GM12878 (cell line): ENCODE data around the gene ETS1. TPM values are rescaled to one million over a fixed set of nuclear protein-coding genes. Genes with fewer than 3 reads are reported as not detected.

Source experiments
- CBX3 ChIP-seq: fragments of 200-600 bp; sonication (generic); IDR thresholded peaks from 2 replicates; pipeline ENCODE4 v1.6.1; 2016; ENCODE audit warnings: low read depth, borderline replicate concordance
- CHD4 ChIP-seq: fragments of 200-600 bp; sonication (generic); IDR thresholded peaks from 2 replicates; pipeline ENCODE4 v1.6.1; 2016; ENCODE audit warnings: mild to moderate bottlenecking
- DPF2 ChIP-seq: fragments of 450-650 bp; IDR thresholded peaks from 2 replicates; pipeline ENCODE4 v1.6.1; 2017; ENCODE audit warnings: mild to moderate bottlenecking
- EGR1 ChIP-seq, 2 experiments: IDR thresholded peaks; 1 replicate in 1 of 2; 2 replicates in 1 of 2; pipeline ENCODE4 v1.6.1; 2011 to 2012; ENCODE audit warnings: low read depth in 2 of 2, low read length in 2 of 2, borderline replicate concordance in 1 of 2, mild to moderate bottlenecking in 1 of 2, moderate library complexity in 1 of 2
- HDAC2 ChIP-seq: fragments of 200-600 bp; sonication (generic); IDR thresholded peaks from 2 replicates; pipeline ENCODE4 v1.6.1; 2017
- IKZF2 ChIP-seq, 2 experiments: fragments of 450-650 bp; IDR thresholded peaks; 2 replicates each; pipeline ENCODE4 v1.6.1; 2017; ENCODE audit warnings: mild to moderate bottlenecking in 2 of 2, moderate library complexity in 2 of 2
- IRF4 ChIP-seq: IDR thresholded peaks from 2 replicates; pipeline ENCODE4 v1.6.1; 2011; ENCODE audit warnings: low read depth, low read length
- MEF2A ChIP-seq: IDR thresholded peaks from 2 replicates; pipeline ENCODE4 v1.6.1; 2011; ENCODE audit warnings: low read depth, mild to moderate bottlenecking, low read length, moderate library complexity; ENCODE audit not compliant: insufficient read depth
- MEF2B ChIP-seq: fragments of 450-650 bp; IDR thresholded peaks from 2 replicates; pipeline ENCODE4 v1.6.1; 2018; ENCODE audit warnings: mild to moderate bottlenecking, moderate library complexity; ENCODE audit not compliant: partially characterized antibody, poor library complexity, severe bottlenecking
- RUNX3 ChIP-seq: IDR thresholded peaks from 2 replicates; pipeline ENCODE4 v1.6.1; 2012; ENCODE audit warnings: low read length, inconsistent platforms
- SMC3 ChIP-seq: IDR thresholded peaks from 2 replicates; pipeline ENCODE4 v1.6.1; 2011; ENCODE audit warnings: low read length, improper control_type of control experiment, borderline replicate concordance
- SPI1 ChIP-seq: IDR thresholded peaks from 2 replicates; pipeline ENCODE4 v1.6.1; 2011; ENCODE audit warnings: low read depth, mild to moderate bottlenecking, low read length, moderate library complexity, borderline replicate concordance; ENCODE audit not compliant: insufficient read depth
- polyA plus RNA-seq, 11 experiments: library from polyadenylated mRNA; depleted of rRNA in 4 of 11; unstranded in 6 of 11; stranded (reverse) in 5 of 11; fragments of >200 nt; fragmentation: Nextera tagmentation in 4 of 11; fragmentation: Illumina TruSeq in 1 of 11; extraction: Ambion mirVana in 4 of 11; extraction: Trizol in 1 of 11; gene quantifications; 1 replicate in 1 of 11; 2 replicates in 10 of 11; pipeline versions ENCODE4 v1.2.1 to v1.2.3, GENCODE V29; 2011 to 2016; ENCODE audit warnings: inconsistent platforms in 2 of 11, missing spikeins in 2 of 11, low read depth in 1 of 11
- total RNA-seq, 4 experiments: library from RNA; depleted of rRNA in 3 of 4; stranded (reverse); fragments of >200 nt in 3 of 4; fragmentation: Illumina TruSeq in 1 of 4; extraction: Trizol in 1 of 4; gene quantifications; 2 replicates each; pipeline versions ENCODE4 v1.2.1 to v1.2.3, GENCODE V29; 2013 to 2021

The ETS1 gene
- total and polyA plus RNA-seq, 10 of the 15 experiments (the other 5 are each of a cell fraction or from before 2014, with no cell fraction given) = 12.5 to 112 (median 55.5) TPM

DNA sequence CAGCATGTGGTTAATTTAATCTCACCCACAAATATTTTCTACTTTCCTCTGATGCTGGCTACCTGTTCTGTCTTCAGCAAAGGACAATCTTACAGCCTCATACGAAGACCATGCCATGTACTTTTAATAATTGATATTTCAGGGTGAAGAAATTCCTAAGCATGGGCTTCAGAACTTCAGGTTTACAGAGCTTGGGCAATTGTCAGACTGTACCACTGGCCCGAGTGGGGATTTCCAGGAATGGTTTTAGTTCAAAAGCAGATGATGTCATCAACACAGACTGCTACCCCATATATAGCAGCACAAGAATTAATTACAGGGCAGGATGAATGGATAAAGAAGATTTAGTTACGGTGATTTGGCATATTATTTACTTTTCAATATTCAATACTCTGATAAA, 171.8 kb downstream of the ETS1 start (continued):
- 0 out of 2 replicates have a peak, but pooled peaks have one; percentile 15 for TF ChIP-seq MEF2A
- no peak for TF ChIP-seq SMC3
- TF ChIP-seq CHD4 = no peak
- TF ChIP-seq SPI1 = no peak
- TF ChIP-seq EGR1 (IDR thresholded peaks at IDR 0.05; ENCODE audit: borderline replicate concordance in 1 of 2, low read depth in 2 of 2, low read length in 2 of 2) = no peak
- TF ChIP-seq DPF2 = 0 out of 2 replicates have a peak, but pooled peaks have one; percentile 36
- no peak for TF ChIP-seq HDAC2
- no peak for TF ChIP-seq IRF4
- 0 out of 2 replicates have a peak, but pooled peaks have one; percentile 47 for TF ChIP-seq RUNX3
- peak; percentile 33 for TF ChIP-seq MEF2B
- peak; percentile 45 to 48; a peak in 2 of 4 replicates for TF ChIP-seq IKZF2 (IDR thresholded peaks at IDR 0.05)
- no peak for TF ChIP-seq CBX3
- TF ChIP-seq, all 136 proteins: peak for 12
